ENCODE data around the gene PRRT1B. TPM values are rescaled to one million over a fixed set of nuclear protein-coding genes. Genes with fewer than 3 reads are reported as not detected.

Gene PRRT1B
- total RNA-seq, 1 experiment from 2014 or later, result not detected

- Histone ChIP-seq H3K4me2 (ENCODE audit: low read depth, low read length, poor library complexity, severe bottlenecking) (no peak overlapping the region), H3K4me3 (ENCODE audit: low read length) (no peak overlapping the region)
These were observed 40.1 kb downstream of the PRRT1B start for GRCh38 chr9:131585375-131585774.

GRCh38 chr9:131587331-131587730 lies 42.0 kb downstream of the PRRT1B start:
- Histone ChIP-seq H3K27me3 (ENCODE audit: low read length) (no peaks in the 10 kb centered on the region), H3K4me3 (ENCODE audit: low read length) (no peak overlapping the region), H2AFZ (ENCODE audit: low read length) (no peak overlapping the region), H3K4me1 (ENCODE audit: low read length) (no peaks in the 10 kb centered on the region), H3K79me2 (ENCODE audit: low read length) (no peaks in the 10 kb centered on the region), H4K20me1 (ENCODE audit: insufficient read depth, low read depth, low read length) (no peaks in the 10 kb centered on the region), H3K4me2 (ENCODE audit: low read depth, low read length, poor library complexity, severe bottlenecking) (no peak overlapping the region), H3K9me2 (replicated peaks; ENCODE audit: insufficient read depth, low read length) (no peaks in the 10 kb centered on the region), H3K9me3 (ENCODE audit: low read length) (no peaks in the 10 kb centered on the region), H3K27ac (ENCODE audit: low read length) (no peak overlapping the region), H3K36me3 (ENCODE audit: insufficient read depth, low read length) (no peaks in the 10 kb centered on the region), H3K9ac (ENCODE audit: low read length) (no peak overlapping the region)
- DNase-seq, result no peak

More at GRCh38 chr9:131585375-131585774, 40.1 kb downstream of the PRRT1B start:
- Histone ChIP-seq H3K9me3 (ENCODE audit: low read length) (no peaks in the 10 kb centered on the region), H3K27ac (ENCODE audit: low read length) (no peak overlapping the region), H3K79me2 (ENCODE audit: low read length) (no peaks in the 10 kb centered on the region), H3K9me2 (replicated peaks; ENCODE audit: insufficient read depth, low read length) (no peaks in the 10 kb centered on the region), H3K4me1 (ENCODE audit: low read length) (no peaks in the 10 kb centered on the region), H2AFZ (ENCODE audit: low read length) (no peak overlapping the region), H3K9ac (ENCODE audit: low read length) (no peak overlapping the region), H3K27me3 (ENCODE audit: low read length) (no peaks in the 10 kb centered on the region), H3K36me3 (ENCODE audit: insufficient read depth, low read length) (no peaks in the 10 kb centered on the region), H4K20me1 (ENCODE audit: insufficient read depth, low read depth, low read length) (no peaks in the 10 kb centered on the region)
- DNase-seq, result no peak

DNA sequence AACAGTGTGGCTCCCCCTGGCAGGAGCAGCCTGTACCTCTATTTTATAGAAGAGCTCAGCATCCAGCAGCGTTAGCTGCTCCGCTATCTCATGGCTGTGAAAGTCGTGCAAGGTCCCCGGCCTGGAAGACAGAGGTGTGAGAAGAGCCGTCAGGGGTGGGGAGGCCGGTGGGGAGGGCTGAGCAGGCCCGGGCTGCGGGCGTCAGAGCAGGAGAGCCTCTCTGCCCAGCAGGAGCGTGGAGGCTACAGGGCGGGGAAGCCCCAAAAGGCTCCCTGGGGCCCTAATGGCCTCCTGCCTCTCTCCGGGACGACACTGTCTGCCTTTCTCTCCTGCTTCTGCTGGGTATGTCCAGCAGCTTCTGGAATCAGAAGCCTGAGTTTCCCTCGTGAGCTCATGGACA lies 42.6 kb downstream of the PRRT1B start:
- Histone ChIP-seq H3K9me3 (ENCODE audit: low read length) (no peaks in the 10 kb centered on the region), H3K27ac (ENCODE audit: low read length) (no peak overlapping the region), H3K9me2 (replicated peaks; ENCODE audit: insufficient read depth, low read length) (no peaks in the 10 kb centered on the region), H3K36me3 (ENCODE audit: insufficient read depth, low read length) (no peaks in the 10 kb centered on the region), H3K4me1 (ENCODE audit: low read length) (no peaks in the 10 kb centered on the region), H3K79me2 (ENCODE audit: low read length) (no peaks in the 10 kb centered on the region), H3K4me2 (ENCODE audit: low read depth, low read length, poor library complexity, severe bottlenecking) (no peak overlapping the region), H3K9ac (ENCODE audit: low read length) (no peak overlapping the region), H4K20me1 (ENCODE audit: insufficient read depth, low read depth, low read length) (no peaks in the 10 kb centered on the region), H2AFZ (ENCODE audit: low read length) (no peak overlapping the region), H3K27me3 (ENCODE audit: low read length) (no peaks in the 10 kb centered on the region), H3K4me3 (ENCODE audit: low read length) (no peak overlapping the region)
- DNase-seq, result no peak

- no peaks in the 10 kb centered on the region for H3K27me3 ChIP-seq (ENCODE audit: low read length)
- no peak overlapping the region for H3K9ac ChIP-seq (ENCODE audit: low read length)
- no peaks in the 10 kb centered on the region for H3K9me3 ChIP-seq (ENCODE audit: low read length)
- H2AFZ ChIP-seq (ENCODE audit: low read length), result no peak overlapping the region
- no peaks in the 10 kb centered on the region for H4K20me1 ChIP-seq (ENCODE audit: insufficient read depth, low read depth, low read length)
- DNase-seq, result no peak
- no peak overlapping the region for H3K27ac ChIP-seq (ENCODE audit: low read length)
- H3K9me2 ChIP-seq (replicated peaks; ENCODE audit: insufficient read depth, low read length), result no peaks in the 10 kb centered on the region
- H3K36me3 ChIP-seq (ENCODE audit: insufficient read depth, low read length), result no peaks in the 10 kb centered on the region
- no peaks in the 10 kb centered on the region for H3K4me1 ChIP-seq (ENCODE audit: low read length)
- no peak overlapping the region for H3K4me2 ChIP-seq (ENCODE audit: low read depth, low read length, poor library complexity, severe bottlenecking)
- H3K4me3 ChIP-seq (ENCODE audit: low read length), result no peak overlapping the region
- H3K79me2 ChIP-seq (ENCODE audit: low read length), result no peaks in the 10 kb centered on the region
These were observed 43.1 kb downstream of the PRRT1B start for GRCh38 chr9:131588396-131588795.

DNA sequence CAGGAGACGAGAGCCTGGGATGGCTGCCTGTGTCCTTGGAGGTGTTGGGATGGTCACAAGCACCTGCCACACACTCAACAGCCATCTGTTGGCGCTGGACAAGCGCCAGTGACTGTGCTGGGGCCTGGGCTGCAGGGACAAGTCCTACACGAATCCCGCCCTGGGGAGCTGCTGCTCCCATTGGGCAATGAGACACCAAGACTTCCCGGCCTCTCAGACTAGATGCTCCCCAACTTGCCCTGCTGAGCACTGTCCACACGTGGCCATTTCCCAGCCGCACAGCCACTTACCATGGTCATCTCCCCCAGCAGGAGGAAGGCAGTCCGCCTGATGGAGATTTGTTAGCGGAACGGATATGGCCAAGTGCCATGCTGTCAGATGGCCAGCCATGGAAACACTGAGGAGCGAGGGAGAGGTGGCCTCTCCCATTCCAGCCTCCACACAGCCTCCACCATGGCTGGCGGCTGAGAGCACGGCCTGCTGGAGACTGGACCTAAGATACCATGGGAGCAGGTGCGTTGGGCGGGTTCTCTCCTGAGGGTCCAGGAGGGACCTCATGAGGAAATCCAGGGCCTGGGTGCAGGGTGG lies 43.9 kb downstream of the PRRT1B start:
- Histone ChIP-seq H3K27me3 (ENCODE audit: low read length) (no peaks in the 10 kb centered on the region), H3K4me3 (ENCODE audit: low read length) (no peak overlapping the region), H2AFZ (ENCODE audit: low read length) (no peak overlapping the region), H3K9ac (ENCODE audit: low read length) (no peak overlapping the region), H3K36me3 (ENCODE audit: insufficient read depth, low read length) (no peaks in the 10 kb centered on the region), H4K20me1 (ENCODE audit: insufficient read depth, low read depth, low read length) (no peaks in the 10 kb centered on the region), H3K4me1 (ENCODE audit: low read length) (no peaks in the 10 kb centered on the region), H3K79me2 (ENCODE audit: low read length) (no peaks in the 10 kb centered on the region), H3K9me2 (replicated peaks; ENCODE audit: insufficient read depth, low read length) (no peaks in the 10 kb centered on the region), H3K4me2 (ENCODE audit: low read depth, low read length, poor library complexity, severe bottlenecking) (no peak overlapping the region), H3K9me3 (ENCODE audit: low read length) (no peaks in the 10 kb centered on the region), H3K27ac (ENCODE audit: low read length) (no peak overlapping the region)
- DNase-seq, result no peak

DNA sequence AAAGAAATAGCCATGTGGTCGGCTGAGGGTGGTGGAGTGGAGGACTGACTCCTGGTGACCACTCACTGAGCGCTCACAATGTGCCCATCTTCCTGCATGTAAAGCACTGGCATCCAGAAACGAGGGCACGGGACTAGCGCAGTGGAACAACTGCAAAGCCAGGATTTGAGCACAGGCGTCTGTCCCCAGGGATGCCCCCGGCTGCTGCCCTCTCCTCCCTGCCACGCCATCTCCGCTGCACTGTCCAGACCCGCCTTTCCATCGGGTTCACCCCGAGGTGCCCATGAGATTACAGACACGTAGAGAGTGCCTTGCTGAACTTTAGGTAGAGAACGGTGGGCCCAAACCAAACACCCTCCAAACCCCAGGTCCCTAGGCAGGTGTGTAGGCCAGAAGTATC lies 44.7 kb downstream of the PRRT1B start:
- Histone ChIP-seq H3K79me2 (ENCODE audit: low read length) (no peaks in the 10 kb centered on the region), H3K27ac (ENCODE audit: low read length) (no peak overlapping the region), H3K4me1 (ENCODE audit: low read length) (no peaks in the 10 kb centered on the region), H3K4me3 (ENCODE audit: low read length) (no peak overlapping the region), H2AFZ (ENCODE audit: low read length) (no peak overlapping the region), H3K9me2 (replicated peaks; ENCODE audit: insufficient read depth, low read length) (no peaks in the 10 kb centered on the region), H3K9me3 (ENCODE audit: low read length) (no peaks in the 10 kb centered on the region), H4K20me1 (ENCODE audit: insufficient read depth, low read depth, low read length) (no peaks in the 10 kb centered on the region), H3K9ac (ENCODE audit: low read length) (no peak overlapping the region), H3K36me3 (ENCODE audit: insufficient read depth, low read length) (no peaks in the 10 kb centered on the region), H3K4me2 (ENCODE audit: low read depth, low read length, poor library complexity, severe bottlenecking) (no peak overlapping the region), H3K27me3 (ENCODE audit: low read length) (no peaks in the 10 kb centered on the region)
- DNase-seq, result no peak

GRCh38 chr9:131590449-131590848 lies 45.1 kb downstream of the PRRT1B start:
- no peaks in the 10 kb centered on the region for H3K36me3 ChIP-seq (ENCODE audit: insufficient read depth, low read length)
- no peak overlapping the region for H3K27ac ChIP-seq (ENCODE audit: low read length)
- no peaks in the 10 kb centered on the region for H3K4me1 ChIP-seq (ENCODE audit: low read length)
- no peak for DNase-seq
- H2AFZ ChIP-seq (ENCODE audit: low read length), result no peak overlapping the region
- no peaks in the 10 kb centered on the region for H3K9me3 ChIP-seq (ENCODE audit: low read length)
- H3K4me3 ChIP-seq (ENCODE audit: low read length), result no peak overlapping the region
- no peaks in the 10 kb centered on the region for H3K27me3 ChIP-seq (ENCODE audit: low read length)
- no peaks in the 10 kb centered on the region for H3K9me2 ChIP-seq (replicated peaks; ENCODE audit: insufficient read depth, low read length)
- H3K79me2 ChIP-seq (ENCODE audit: low read length), result no peaks in the 10 kb centered on the region
- H3K9ac ChIP-seq (ENCODE audit: low read length), result no peak overlapping the region
- no peaks in the 10 kb centered on the region for H4K20me1 ChIP-seq (ENCODE audit: insufficient read depth, low read depth, low read length)
- no peak overlapping the region for H3K4me2 ChIP-seq (ENCODE audit: low read depth, low read length, poor library complexity, severe bottlenecking)

DNA sequence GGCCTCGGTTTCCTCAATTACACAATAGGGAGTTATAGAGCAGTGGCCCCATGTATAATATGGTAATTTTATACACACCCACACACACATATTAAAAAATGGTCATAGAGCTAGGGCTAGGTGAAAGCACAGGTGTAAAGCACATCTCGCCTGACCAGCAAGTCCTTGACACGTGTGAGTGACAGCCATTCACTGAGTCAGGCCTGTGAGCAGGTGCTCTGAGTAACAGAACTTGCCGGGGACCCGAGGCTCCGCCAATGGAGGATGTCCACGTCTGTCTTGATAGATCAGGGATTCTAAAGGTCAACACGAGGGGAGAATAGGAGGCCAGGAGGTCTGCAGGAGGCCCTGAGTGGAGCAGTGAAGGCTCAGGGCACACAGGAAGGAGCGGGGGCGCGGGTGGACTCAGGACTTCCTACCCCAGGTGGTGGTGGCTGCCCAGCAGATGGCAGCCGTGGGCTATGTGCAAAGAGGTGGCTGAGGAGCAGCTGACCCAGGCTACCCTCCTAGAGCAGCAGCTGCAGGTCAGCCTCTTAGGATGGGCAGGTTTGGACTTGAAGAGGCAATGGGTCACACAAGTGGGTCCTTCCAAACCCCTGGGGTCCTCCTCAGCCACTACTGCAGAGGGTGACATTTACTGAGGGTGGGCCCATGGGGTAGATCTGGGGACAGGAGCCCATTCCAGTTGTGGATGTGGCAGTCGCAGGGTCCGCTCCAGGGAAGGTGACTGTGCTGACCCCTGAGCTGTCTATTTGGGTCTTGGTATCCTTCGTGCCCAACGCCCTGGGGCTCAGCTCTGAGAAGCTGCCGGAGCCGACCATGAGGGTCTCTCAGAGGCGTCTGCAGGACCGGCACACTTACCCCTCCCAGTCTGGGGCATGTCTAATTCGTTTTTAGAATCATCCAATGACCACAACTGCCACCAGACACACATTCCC lies 45.9 kb downstream of the PRRT1B start:
- H3K36me3 ChIP-seq (ENCODE audit: insufficient read depth, low read length), result no peaks in the 10 kb centered on the region
- no peak overlapping the region for H3K4me3 ChIP-seq (ENCODE audit: low read length)
- no peaks in the 10 kb centered on the region for H4K20me1 ChIP-seq (ENCODE audit: insufficient read depth, low read depth, low read length)
- no peak overlapping the region for H3K9ac ChIP-seq (ENCODE audit: low read length)
- H3K27me3 ChIP-seq (ENCODE audit: low read length), result no peaks in the 10 kb centered on the region
- no peaks in the 10 kb centered on the region for H3K79me2 ChIP-seq (ENCODE audit: low read length)
- no peaks in the 10 kb centered on the region for H3K4me1 ChIP-seq (ENCODE audit: low read length)
- no peak overlapping the region for H3K4me2 ChIP-seq (ENCODE audit: low read depth, low read length, poor library complexity, severe bottlenecking)
- DNase-seq, result peak; percentile 93
- H2AFZ ChIP-seq (ENCODE audit: low read length), result no peak overlapping the region
- no peaks in the 10 kb centered on the region for H3K9me3 ChIP-seq (ENCODE audit: low read length)
- H3K27ac ChIP-seq (ENCODE audit: low read length), result no peak overlapping the region
- no peaks in the 10 kb centered on the region for H3K9me2 ChIP-seq (replicated peaks; ENCODE audit: insufficient read depth, low read length)
